ENCODE results near the gene NOS3. TPM values are rescaled to one million over a fixed set of nuclear protein-coding genes. Genes with fewer than 3 reads are reported as not detected.
A peak's percentile ranks its signal among the peaks of the same experiment; 100 is the strongest.

The NOS3 gene
- total and polyA plus RNA-seq, 9 of the 15 experiments (the other 6 are each of a cell fraction or from before 2014, with no cell fraction given) = 1.1 to 121 (median 23.6) TPM

- peak; percentile 50; the same call in 1 of the 2 replicates for TF ChIP-seq ELK1 (CRISPR knock-in tag; IDR thresholded peaks at IDR 0.05)
- no peak for TF ChIP-seq FOS (IDR thresholded peaks at IDR 0.05; ENCODE audit: extremely low read depth, insufficient read length)
- TF ChIP-seq CTBP1 (IDR thresholded peaks at IDR 0.05; ENCODE audit: borderline replicate concordance) = peak; percentile 36; the same call in 1 of the 2 replicates
- TF ChIP-seq DDX20 (tag; IDR thresholded peaks at IDR 0.05; ENCODE audit: low read depth) = no peak
- TF ChIP-seq MYC (IDR thresholded peaks at IDR 0.05; ENCODE audit: low read depth, low read length) = 0 out of 2 replicates have a peak, but pooled peaks have one; percentile 16
- TF ChIP-seq MYC (CRISPR knock-in tag; IDR thresholded peaks at IDR 0.05; ENCODE audit: borderline replicate concordance, low read depth) = no peak
- TF ChIP-seq HNRNPLL (IDR thresholded peaks at IDR 0.05; ENCODE audit: low read depth, low read length, poor library complexity, severe bottlenecking) = peak; percentile 3
- 0 out of 2 replicates have a peak, but pooled peaks have one; percentile 2 for TF ChIP-seq ZFX (CRISPR knock-in tag; IDR thresholded peaks at IDR 0.05)
- TF ChIP-seq ETV1 (tag; conservative IDR thresholded peaks at IDR 0.05; ENCODE audit: low read depth) = no peak
Measured at GRCh38 chr7:150953061-150953997, 37.5 kb upstream of the NOS3 start (continued).

Measured in K562 (cell line).